Peyer's patch (tissue), 4 donors: ENCODE data around the gene NBAS.

Experiments used
- CTCF ChIP-seq, 6 experiments: fragments of 450-650 bp in 4 of 6; fragments of 200-600 bp in 2 of 6; sonication (generic) in 1 of 6; IDR thresholded peaks; one replicate each; pipeline ENCODE4 v1.5.1; 2017 to 2019; ENCODE audit warnings: antibody characterized with exemption in 6 of 6, mild to moderate bottlenecking in 3 of 6, moderate library complexity in 1 of 6
- POLR2A ChIP-seq, 2 donors: fragments of 450-650 bp; IDR thresholded peaks; one replicate each; pipeline ENCODE4 v1.5.1; 2017; ENCODE audit warnings: antibody characterized with exemption in 2 of 2, mild to moderate bottlenecking in 2 of 2, moderate library complexity in 2 of 2

- TF ChIP-seq POLR2A (IDR thresholded peaks at IDR 0.05) (no peak), CTCF (IDR thresholded peaks at IDR 0.05) (no peak)
Observed at GRCh38 chr2:15357922-15358321, 203.2 kb downstream of the NBAS start.
